Limb (tissue), 2 donors: ENCODE results near the gene PNMA8A.
A peak's percentile ranks its signal among the peaks of the same experiment; 100 is the strongest.
"Not testable (repeated sequence)": the region's sequence is repeated elsewhere in the genome, so short reads cannot be mapped to it uniquely, and the experiment has no call there.

Experiments used
- DNase-seq, 2 donors: peaks; one replicate each; pipeline ENCODE4 v3.0.0-alpha.2; 2016; ENCODE audit errors: extremely low spot score in 2 of 2

The PNMA8A gene

GRCh38 chr19:46471116-46471733, at the start of gene PNMA8A:
PNMA8A (minus strand) TSS chr19:46471563; CDS start chr19:46471035, 528 bp downstream.
- peak; percentile 91 to 94 for DNase-seq

- DNase-seq, result no peak
These were observed 49.3 kb upstream of the PNMA8A start for GRCh38 chr19:46520616-46521015.

- DNase-seq, result no peak
These were observed 46.1 kb upstream of the PNMA8A start for GRCh38 chr19:46517471-46517870.

GRCh38 chr19:46515879-46516350, 44.6 kb upstream of the PNMA8A start:
- no peak for DNase-seq

- DNase-seq, result no peak
These were observed 43.9 kb upstream of the PNMA8A start for GRCh38 chr19:46515290-46515609.

- no peak for DNase-seq
These were observed 43.4 kb upstream of the PNMA8A start for GRCh38 chr19:46514589-46515289.

GRCh38 chr19:46513461-46514236, 42.3 kb upstream of the PNMA8A start:
- peak; percentile 69 to 91 for DNase-seq

GRCh38 chr19:46511237-46511636, 39.9 kb upstream of the PNMA8A start:
- no peak for DNase-seq

GRCh38 chr19:46508206-46508605, 36.8 kb upstream of the PNMA8A start:
- no peak for DNase-seq

- DNase-seq, result peak in 1 of 2 donors; percentile 41
These were observed 32.6 kb upstream of the PNMA8A start for GRCh38 chr19:46503848-46504453.

GRCh38 chr19:46502891-46503290, 31.5 kb upstream of the PNMA8A start:
- no peak for DNase-seq

GRCh38 chr19:46499692-46500091, 28.3 kb upstream of the PNMA8A start:
- DNase-seq, result no peak

- DNase-seq, result no peak
These were observed 26.4 kb upstream of the PNMA8A start for GRCh38 chr19:46497773-46498172.

GRCh38 chr19:46496886-46497285, 25.5 kb upstream of the PNMA8A start:
- DNase-seq, result not testable (repeated sequence)

- no peak for DNase-seq
These were observed 24.9 kb upstream of the PNMA8A start for GRCh38 chr19:46496304-46496703.

- DNase-seq, result peak; percentile 86 to 95
These were observed 24.4 kb upstream of the PNMA8A start, which contains the start of gene PNMA8B for GRCh38 chr19:46495786-46496099. PNMA8B (minus strand) TSS chr19:46495867; CDS start chr19:46495465, 402 bp downstream.

- DNase-seq, result no peak
These were observed 23.8 kb upstream of the PNMA8A start for GRCh38 chr19:46494941-46495785.

GRCh38 chr19:46494146-46494940, 23.0 kb upstream of the PNMA8A start:
- no peak for DNase-seq

- no peak for DNase-seq
These were observed 22.1 kb upstream of the PNMA8A start for GRCh38 chr19:46493236-46494145.
